IPS-15b (cell line): ENCODE data around the gene FAM177B.

ENCODE experiments used
- H3K27me3 ChIP-seq: one replicate; pipeline ENCODE4 v1.6.1; 2013; ENCODE audit warnings: low read length; ENCODE audit not compliant: control insufficient read depth, insufficient read depth
- H3K36me3 ChIP-seq: one replicate; pipeline ENCODE4 v1.6.1; 2013; ENCODE audit warnings: low read length; ENCODE audit not compliant: control insufficient read depth, insufficient read depth
- H3K4me1 ChIP-seq: one replicate; pipeline ENCODE4 v1.6.1; 2013; ENCODE audit warnings: mild to moderate bottlenecking, low read length; ENCODE audit not compliant: control insufficient read depth, insufficient read depth
- H3K4me3 ChIP-seq: one replicate; pipeline ENCODE4 v1.5.1; 2013; ENCODE audit warnings: low read depth, low read length
- H3K9ac ChIP-seq: one replicate; pipeline ENCODE4 v1.6.1; 2013; ENCODE audit warnings: low read depth, mild to moderate bottlenecking, low read length
- H3K9me3 ChIP-seq: one replicate; pipeline ENCODE4 v1.6.1; 2013; ENCODE audit warnings: mild to moderate bottlenecking, low read length; ENCODE audit not compliant: control insufficient read depth, insufficient read depth

The FAM177B gene

GRCh38 chr1:222712253-222713090 lies 24.5 kb upstream of the FAM177B start, which contains the start of the genes AIDA and BROX:
Gene AIDA, minus strand, starts transcription at chr1:222712491. Its CDS starts 174 bp downstream, at chr1:222712317.
Gene BROX, plus strand, starts transcription at chr1:222712564. Its CDS starts 3,136 bp downstream, at chr1:222715700.
- Histone ChIP-seq H3K4me1 (no peaks in the 10 kb centered on the region), H3K27me3 (no peaks in the 10 kb centered on the region), H3K36me3 (no peaks in the 10 kb centered on the region), H3K9ac (peak within 1 kb of the TSS; percentile 99), H3K9me3 (no peaks in the 10 kb centered on the region), H3K4me3 (peak within 1 kb of the TSS; percentile 98)

- no peaks in the 10 kb centered on the region for H3K9me3 ChIP-seq
- peak overlapping the region; percentile 99 for H3K9ac ChIP-seq
- no peaks in the 10 kb centered on the region for H3K36me3 ChIP-seq
- peak overlapping the region; percentile 93 for H3K4me3 ChIP-seq
- no peaks in the 10 kb centered on the region for H3K27me3 ChIP-seq
- no peaks in the 10 kb centered on the region for H3K4me1 ChIP-seq
Measured at GRCh38 chr1:222713091-222713961, 23.7 kb upstream of the FAM177B start.

- no peaks in the 10 kb centered on the region for H3K9me3 ChIP-seq
- no peak overlapping the region for H3K4me3 ChIP-seq
- H3K36me3 ChIP-seq, result peaks cover 5% of the 10 kb centered on the region
- H3K4me1 ChIP-seq, result no peaks in the 10 kb centered on the region
- no peak overlapping the region for H3K9ac ChIP-seq
- H3K27me3 ChIP-seq, result no peaks in the 10 kb centered on the region
Measured at GRCh38 chr1:222716393-222716792, 20.6 kb upstream of the FAM177B start.

GRCh38 chr1:222728746-222729145 lies 8.3 kb upstream of the FAM177B start:
- no peaks in the 10 kb centered on the region for H3K9me3 ChIP-seq
- no peak overlapping the region for H3K9ac ChIP-seq
- H3K4me1 ChIP-seq, result no peaks in the 10 kb centered on the region
- no peak overlapping the region for H3K4me3 ChIP-seq
- H3K36me3 ChIP-seq, result peaks cover 8% of the 10 kb centered on the region
- no peaks in the 10 kb centered on the region for H3K27me3 ChIP-seq

GRCh38 chr1:222730866-222731265 lies 6.1 kb upstream of the FAM177B start:
- Histone ChIP-seq H3K9me3 (no peaks in the 10 kb centered on the region), H3K4me3 (no peak overlapping the region), H3K9ac (no peak overlapping the region), H3K27me3 (no peaks in the 10 kb centered on the region), H3K4me1 (peaks cover 4% of the 10 kb centered on the region), H3K36me3 (peaks cover 5% of the 10 kb centered on the region)

GRCh38 chr1:222732216-222733159 lies 4.5 kb upstream of the FAM177B start:
- Histone ChIP-seq H3K9ac (no peak overlapping the region), H3K4me1 (peaks cover 15% of the 10 kb centered on the region), H3K36me3 (peaks cover 3% of the 10 kb centered on the region), H3K4me3 (no peak overlapping the region), H3K9me3 (no peaks in the 10 kb centered on the region), H3K27me3 (no peaks in the 10 kb centered on the region)

- peaks cover 15% of the 10 kb centered on the region for H3K4me1 ChIP-seq
- H3K36me3 ChIP-seq, result no peaks in the 10 kb centered on the region
- no peaks in the 10 kb centered on the region for H3K27me3 ChIP-seq
- H3K4me3 ChIP-seq, result no peak overlapping the region
- H3K9me3 ChIP-seq, result no peaks in the 10 kb centered on the region
- H3K9ac ChIP-seq, result no peak overlapping the region
Measured at GRCh38 chr1:222734740-222735139, 2.3 kb upstream of the FAM177B start.

- Histone ChIP-seq H3K4me3 (no peak overlapping the region), H3K4me1 (peaks cover 15% of the 10 kb centered on the region), H3K9me3 (no peaks in the 10 kb centered on the region), H3K9ac (no peak overlapping the region), H3K27me3 (no peaks in the 10 kb centered on the region), H3K36me3 (no peaks in the 10 kb centered on the region)
Measured at GRCh38 chr1:222736470-222736869, 532 bp upstream of the FAM177B start.

GRCh38 chr1:222739465-222739864 lies 2.5 kb downstream of the FAM177B start:
- Histone ChIP-seq H3K4me1 (peaks cover 15% of the 10 kb centered on the region), H3K9ac (no peak overlapping the region), H3K9me3 (no peaks in the 10 kb centered on the region), H3K36me3 (no peaks in the 10 kb centered on the region), H3K4me3 (no peak overlapping the region), H3K27me3 (no peaks in the 10 kb centered on the region)

GRCh38 chr1:222739929-222740328 lies 2.9 kb downstream of the FAM177B start:
- no peak overlapping the region for H3K9ac ChIP-seq
- H3K4me3 ChIP-seq, result no peak overlapping the region
- peaks cover 15% of the 10 kb centered on the region for H3K4me1 ChIP-seq
- H3K27me3 ChIP-seq, result no peaks in the 10 kb centered on the region
- no peaks in the 10 kb centered on the region for H3K36me3 ChIP-seq
- H3K9me3 ChIP-seq, result no peaks in the 10 kb centered on the region
